ENCODE measurements around the gene LAMB2. TPM values are rescaled to one million over a fixed set of nuclear protein-coding genes. Genes with fewer than 3 reads are reported as not detected.

LAMB2 gene
- total RNA-seq, result under 1 TPM in 1 of 2 experiments, not detected in 1; 0.29 TPM

DNA sequence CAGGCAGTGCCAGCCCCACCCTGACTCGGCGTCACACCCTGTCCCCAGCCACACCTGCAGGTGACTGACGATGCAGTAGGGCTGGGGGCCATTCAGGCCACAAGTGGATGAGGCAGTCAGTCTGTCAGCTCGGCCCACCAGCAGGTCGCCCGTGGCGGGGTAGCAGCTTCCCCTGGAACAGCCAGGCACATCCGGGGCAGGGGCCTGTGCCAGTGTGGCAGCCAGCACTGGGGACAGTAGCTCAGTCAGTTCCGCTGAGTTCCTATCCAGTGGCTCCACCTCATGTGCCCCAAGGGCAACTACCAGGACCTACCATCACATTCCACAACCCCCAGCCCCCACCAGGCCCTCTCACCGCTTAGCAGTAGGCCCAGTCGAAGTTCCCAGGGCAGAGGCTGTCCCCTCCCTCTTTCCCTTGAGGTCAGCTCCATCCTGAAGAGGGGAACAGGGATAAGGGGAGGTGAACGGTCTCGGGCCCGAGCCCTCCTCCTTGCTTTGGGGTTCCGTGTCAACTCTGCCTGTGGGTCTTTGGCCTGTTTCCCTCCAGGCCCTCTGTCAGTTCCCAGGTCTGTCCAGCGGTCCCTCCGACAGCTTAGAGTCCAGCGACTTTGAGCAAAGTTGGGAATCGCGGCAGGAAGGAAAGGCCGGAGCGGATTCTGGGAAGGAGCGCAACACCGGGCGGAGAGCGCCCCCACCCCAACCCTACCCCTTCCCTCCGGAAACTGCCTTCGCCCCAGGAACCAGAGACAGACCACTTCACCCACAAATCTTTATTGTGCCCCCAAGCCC is at the start of gene LAMB2:
Gene LAMB2, minus strand, starts transcription at position 614 of the 789 bp plus-strand sequence. Its CDS starts 183 bp downstream, at position 431.
- ATAC-seq (peak; percentile 18), DNase-seq (no peak)
- Mint-ChIP-seq H3K4me1 (ENCODE audit: low read depth) (peaks cover 13% of the 10 kb centered on the region), H3K9me3 (ENCODE audit: insufficient read depth) (no peaks in the 10 kb centered on the region), H3K4me3 (no peak within 1 kb of the TSS), H3K27me3 (ENCODE audit: low read depth) (peaks cover 12% of the 10 kb centered on the region), H3K27ac (no peak within 1 kb of the TSS), H3K36me3 (ENCODE audit: low read depth) (no peaks in the 10 kb centered on the region)
- ChIA-PET CTCF (interaction anchor here (1.0 kb wide), 1 partner anchor 317 kb away, joined by 3 read pairs; no protein-coding TSS in a partner anchor), POLR2A (no interaction called here)

- H3K4me3 Mint-ChIP-seq, result no peak overlapping the region
- ChIA-PET CTCF (interaction anchor here (2.5 kb wide), 1 partner anchor 10 kb away, joined by 11 read pairs; the partner anchor contains the start of gene KLHDC8B), POLR2A (interaction anchor here (1.0 kb wide), 1 partner anchor 8 kb away, joined by 3 read pairs; no protein-coding TSS in a partner anchor)
Observed at GRCh38 chr3:49181351-49181750, 48.5 kb upstream of the LAMB2 start.

GRCh38 chr3:49180116-49180515 is 47.3 kb upstream of the LAMB2 start:
- Mint-ChIP-seq H3K9me3 (ENCODE audit: insufficient read depth) (no peaks in the 10 kb centered on the region), H3K4me3 (no peak overlapping the region), H3K4me1 (ENCODE audit: low read depth) (peaks cover 1% of the 10 kb centered on the region), H3K36me3 (ENCODE audit: low read depth) (no peaks in the 10 kb centered on the region), H3K27me3 (ENCODE audit: low read depth) (peaks cover 2% of the 10 kb centered on the region), H3K27ac (no peak overlapping the region)
- ATAC-seq (no peak), DNase-seq (no peak)
- ChIA-PET CTCF (interaction anchor here (2.5 to 2.6 kb wide), 2 partner anchors 8 to 10 kb away, joined by 6 to 11 read pairs; partner anchors contain the start of gene KLHDC8B), POLR2A (interaction anchor here (0.6 kb wide), 1 partner anchor 759 kb away, joined by 3 read pairs; no protein-coding TSS in a partner anchor)

More at GRCh38 chr3:49181351-49181750, 48.5 kb upstream of the LAMB2 start:
- Mint-ChIP-seq H3K9me3 (ENCODE audit: insufficient read depth) (no peaks in the 10 kb centered on the region), H3K27ac (no peak overlapping the region), H3K4me1 (ENCODE audit: low read depth) (no peaks in the 10 kb centered on the region), H3K36me3 (ENCODE audit: low read depth) (no peaks in the 10 kb centered on the region), H3K27me3 (ENCODE audit: low read depth) (peaks cover 2% of the 10 kb centered on the region)
- DNase-seq, result no peak
- no peak for ATAC-seq

GRCh38 chr3:49177073-49177472 is 44.2 kb upstream of the LAMB2 start:
- no peak for ATAC-seq
- no peaks in the 10 kb centered on the region for H3K36me3 Mint-ChIP-seq (ENCODE audit: low read depth)
- H3K4me1 Mint-ChIP-seq (ENCODE audit: low read depth), result peaks cover 19% of the 10 kb centered on the region
- no peak overlapping the region for H3K27ac Mint-ChIP-seq
- no peaks in the 10 kb centered on the region for H3K9me3 Mint-ChIP-seq (ENCODE audit: insufficient read depth)
- ChIA-PET CTCF (no interaction called here), POLR2A (no interaction called here)
- H3K4me3 Mint-ChIP-seq, result no peak overlapping the region
- no peak for DNase-seq
- peaks cover 2% of the 10 kb centered on the region for H3K27me3 Mint-ChIP-seq (ENCODE audit: low read depth)

DNA sequence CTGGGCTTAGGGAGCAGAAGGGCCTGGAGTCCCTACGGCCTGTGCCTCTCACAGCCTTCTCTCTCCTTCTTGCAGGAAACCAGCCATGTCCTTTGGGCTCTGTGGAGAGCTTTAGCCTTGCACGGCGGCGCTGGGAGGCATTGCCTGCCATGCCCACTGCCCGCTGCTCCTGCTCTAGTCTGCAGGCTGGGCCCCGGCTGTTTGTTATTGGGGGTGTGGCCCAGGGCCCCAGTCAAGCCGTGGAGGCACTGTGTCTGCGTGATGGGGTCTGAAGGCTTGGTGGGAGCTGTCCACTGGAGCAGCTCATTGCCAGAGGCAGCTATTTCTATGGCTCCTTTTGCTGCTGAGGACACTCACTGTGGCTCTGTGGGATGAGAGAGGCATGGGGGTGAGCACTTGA is 42.7 kb upstream of the LAMB2 start:
- Mint-ChIP-seq H3K27me3 (ENCODE audit: low read depth) (peaks cover 2% of the 10 kb centered on the region), H3K4me3 (no peak overlapping the region), H3K4me1 (ENCODE audit: low read depth) (peaks cover 25% of the 10 kb centered on the region), H3K36me3 (ENCODE audit: low read depth) (no peaks in the 10 kb centered on the region), H3K27ac (no peak overlapping the region), H3K9me3 (ENCODE audit: insufficient read depth) (no peaks in the 10 kb centered on the region)
- ChIA-PET POLR2A (no interaction called here), CTCF (no interaction called here)
- no peak for ATAC-seq
- no peak for DNase-seq

DNA sequence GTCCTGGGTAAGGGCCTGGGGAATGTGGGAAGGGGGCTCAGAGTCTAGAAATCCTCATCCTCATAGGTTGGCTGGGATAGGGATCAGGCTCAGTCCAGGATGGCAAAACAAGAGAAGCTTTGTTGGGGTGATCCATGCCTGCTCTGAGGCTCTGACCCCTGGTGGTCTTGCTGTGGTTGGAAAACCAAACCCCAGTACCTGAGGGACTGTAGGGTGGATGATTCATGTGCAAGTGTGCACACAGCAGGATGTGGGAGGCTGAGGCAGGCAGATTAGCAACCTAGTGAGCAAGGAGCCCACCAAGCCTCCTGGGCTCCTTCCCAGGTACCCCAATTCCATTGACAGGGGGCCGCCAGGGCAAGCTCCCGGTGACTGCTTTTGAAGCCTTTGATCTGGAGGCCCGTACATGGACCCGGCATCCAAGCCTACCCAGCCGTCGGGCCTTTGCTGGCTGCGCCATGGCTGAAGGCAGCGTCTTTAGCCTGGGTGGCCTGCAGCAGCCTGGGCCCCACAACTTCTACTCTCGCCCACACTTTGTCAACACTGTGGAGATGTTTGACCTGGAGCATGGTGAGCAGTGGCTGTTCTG is 41.6 kb upstream of the LAMB2 start:
- no peak overlapping the region for H3K4me3 Mint-ChIP-seq
- DNase-seq (no peak), ATAC-seq (no peak)
- H3K36me3 Mint-ChIP-seq (ENCODE audit: low read depth), result no peaks in the 10 kb centered on the region
- POLR2A ChIA-PET, result no interaction called here
- peaks cover under 1% of the 10 kb centered on the region for H3K27me3 Mint-ChIP-seq (ENCODE audit: low read depth)
- CTCF ChIA-PET, result no interaction called here
- H3K9me3 Mint-ChIP-seq (ENCODE audit: insufficient read depth), result no peaks in the 10 kb centered on the region
- no peak overlapping the region for H3K27ac Mint-ChIP-seq
- peaks cover 25% of the 10 kb centered on the region for H3K4me1 Mint-ChIP-seq (ENCODE audit: low read depth)

- ChIA-PET POLR2A (no interaction called here), CTCF (no interaction called here)
- Mint-ChIP-seq H3K36me3 (ENCODE audit: low read depth) (no peaks in the 10 kb centered on the region), H3K4me1 (ENCODE audit: low read depth) (peaks cover 25% of the 10 kb centered on the region), H3K27me3 (ENCODE audit: low read depth) (no peaks in the 10 kb centered on the region), H3K9me3 (ENCODE audit: insufficient read depth) (no peaks in the 10 kb centered on the region), H3K27ac (no peak overlapping the region), H3K4me3 (no peak overlapping the region)
- ATAC-seq (no peak), DNase-seq (no peak)
Observed at GRCh38 chr3:49173792-49174170, 40.9 kb upstream of the LAMB2 start.

GRCh38 chr3:49173116-49173791 is 40.4 kb upstream of the LAMB2 start:
- Mint-ChIP-seq H3K9me3 (ENCODE audit: insufficient read depth) (no peaks in the 10 kb centered on the region), H3K4me1 (ENCODE audit: low read depth) (peaks cover 25% of the 10 kb centered on the region), H3K4me3 (no peak overlapping the region), H3K36me3 (ENCODE audit: low read depth) (no peaks in the 10 kb centered on the region), H3K27me3 (ENCODE audit: low read depth) (no peaks in the 10 kb centered on the region), H3K27ac (no peak overlapping the region)
- ChIA-PET CTCF (no interaction called here), POLR2A (interaction anchor here (1.0 kb wide), 1 partner anchor 8 kb away, joined by 3 read pairs; no protein-coding TSS in a partner anchor)
- ATAC-seq (no peak), DNase-seq (no peak)

DNA sequence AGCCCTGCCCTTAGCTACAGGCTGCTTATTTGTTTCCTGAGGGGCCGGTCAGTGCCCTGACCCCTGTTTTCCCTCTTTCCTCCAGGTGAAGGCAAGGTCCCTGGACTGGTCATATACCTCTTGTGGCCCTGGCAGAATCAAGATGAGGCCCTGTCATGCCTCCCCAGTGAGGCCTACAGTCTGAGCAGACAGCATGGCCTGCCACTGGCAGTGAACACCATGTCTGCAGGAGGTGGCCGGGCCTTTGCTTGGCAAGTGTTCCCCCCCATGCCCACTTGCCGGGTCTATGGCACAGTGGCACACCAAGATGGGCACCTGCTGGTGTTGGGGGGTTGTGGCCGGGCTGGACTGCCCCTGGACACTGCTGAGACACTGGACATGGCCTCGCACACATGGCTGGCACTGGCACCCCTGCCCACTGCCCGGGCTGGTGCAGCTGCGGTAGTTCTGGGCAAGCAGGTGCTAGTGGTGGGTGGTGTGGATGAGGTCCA is 39.7 kb upstream of the LAMB2 start:
- H3K4me1 Mint-ChIP-seq (ENCODE audit: low read depth), result peaks cover 25% of the 10 kb centered on the region
- POLR2A ChIA-PET, result interaction anchor here (1.0 kb wide), 1 partner anchor 8 kb away, joined by 3 read pairs; no protein-coding TSS in a partner anchor
- H3K27me3 Mint-ChIP-seq (ENCODE audit: low read depth), result no peaks in the 10 kb centered on the region
- CTCF ChIA-PET, result interaction anchor here (1.6 to 3.1 kb wide), 2 partner anchors 9 to 14 kb away, joined by 11 read pairs; no protein-coding TSS in a partner anchor
- ATAC-seq, result no peak
- no peak overlapping the region for H3K4me3 Mint-ChIP-seq
- no peak for DNase-seq
- H3K27ac Mint-ChIP-seq, result no peak overlapping the region
- no peaks in the 10 kb centered on the region for H3K36me3 Mint-ChIP-seq (ENCODE audit: low read depth)
- H3K9me3 Mint-ChIP-seq (ENCODE audit: insufficient read depth), result no peaks in the 10 kb centered on the region

- ChIA-PET CTCF (interaction anchor here (0.8 to 4.3 kb wide), 15 partner anchors 10 to 285 kb away, joined by 3 to 22 read pairs (median 9); partner anchors contain the start of genes QRICH1 and USP4), POLR2A (interaction anchor here (0.7 to 2.0 kb wide), 2 partner anchors 78 to 150 kb away, joined by 3 to 9 read pairs; partner anchors contain the start of gene QRICH1)
- ATAC-seq, result no peak
- H3K4me3 Mint-ChIP-seq, result peak overlapping the region; percentile 25
- no peaks in the 10 kb centered on the region for H3K27me3 Mint-ChIP-seq (ENCODE audit: low read depth)
- no peaks in the 10 kb centered on the region for H3K36me3 Mint-ChIP-seq (ENCODE audit: low read depth)
- DNase-seq, result no peak
- peaks cover 25% of the 10 kb centered on the region for H3K4me1 Mint-ChIP-seq (ENCODE audit: low read depth)
- no peak overlapping the region for H3K27ac Mint-ChIP-seq
- H3K9me3 Mint-ChIP-seq (ENCODE audit: insufficient read depth), result no peaks in the 10 kb centered on the region
Observed at GRCh38 chr3:49171775-49172500, 39.1 kb upstream of the LAMB2 start.

All from activated CD8-positive, alpha-beta T cell treated with anti-CD3 and anti-CD28 coated beads, Interleukin-2, amount 10 ng/mL, durations not matched to agents 7 days and 5 days (primary cell).